Bronchial epithelial cell (primary cell): ENCODE measurements around the gene L3MBTL3. TPM values are rescaled to one million over a fixed set of nuclear protein-coding genes. Genes with fewer than 3 reads are reported as not detected.

Source experiments
- DNase-seq: peaks from one replicate; pipeline ENCODE4 v3.0.0-alpha.2; 2010; ENCODE audit warnings: low read depth
- FAIRE-seq: peaks from 2 replicates; lab custom pipeline; 2011; peaks lifted over from hg19 to GRCh38; lab: Jason Lieb, UNC
- H3K27me3 ChIP-seq: 2 replicates; pipeline ENCODE4 v1.5.1; 2011; ENCODE audit warnings: low read length; ENCODE audit not compliant: control insufficient read depth, insufficient read depth
- H3K36me3 ChIP-seq: 2 replicates; pipeline ENCODE4 v1.5.1; 2011; ENCODE audit warnings: low read length; ENCODE audit not compliant: control insufficient read depth, insufficient read depth
- H3K4me3 ChIP-seq: 2 replicates; pipeline ENCODE4 v1.5.1; 2011; ENCODE audit warnings: mild to moderate bottlenecking, low read depth, low read length, control low read depth
- CTCF ChIP-seq: IDR thresholded peaks from 2 replicates; pipeline ENCODE4 v1.5.1; 2011; ENCODE audit warnings: mild to moderate bottlenecking, moderate library complexity, low read length, control low read depth, inconsistent platforms; ENCODE audit not compliant: insufficient read depth, severe bottlenecking
- total RNA-seq: library from RNA; depleted of rRNA; stranded (reverse); fragments of >200 nt; gene quantifications from 2 replicates; pipeline ENCODE4 v1.2.1, GENCODE V29; 2014

The L3MBTL3 gene
- total RNA-seq, 1 donor from 2014 or later = 12.1 TPM

- DNase-seq (no peak), FAIRE-seq (no peak)
- Histone ChIP-seq H3K36me3 (no peaks in the 10 kb centered on the region), H3K27me3 (no peaks in the 10 kb centered on the region), H3K4me3 (no peak overlapping the region)
- no peak for TF ChIP-seq CTCF
These were observed 16.8 kb downstream of the L3MBTL3 start for GRCh38 chr6:130035211-130035610.

GRCh38 chr6:130037207-130037811, 18.9 kb downstream of the L3MBTL3 start:
- FAIRE-seq = no peak
- Histone ChIP-seq H3K36me3 (no peaks in the 10 kb centered on the region), H3K4me3 (no peak overlapping the region), H3K27me3 (no peaks in the 10 kb centered on the region)
- TF ChIP-seq CTCF = peak; percentile 26
- no peak for DNase-seq

- Histone ChIP-seq H3K36me3 (no peaks in the 10 kb centered on the region), H3K27me3 (no peaks in the 10 kb centered on the region), H3K4me3 (no peak overlapping the region)
- DNase-seq (no peak), FAIRE-seq (no peak)
- TF ChIP-seq CTCF = no peak
These were observed 23.2 kb downstream of the L3MBTL3 start for GRCh38 chr6:130041594-130041993.

- no peak for TF ChIP-seq CTCF
- Histone ChIP-seq H3K27me3 (no peaks in the 10 kb centered on the region), H3K36me3 (no peaks in the 10 kb centered on the region), H3K4me3 (no peak overlapping the region)
- DNase-seq (no peak), FAIRE-seq (no peak)
These were observed 25.0 kb downstream of the L3MBTL3 start for GRCh38 chr6:130043344-130043743.

- H3K27me3 ChIP-seq = no peaks in the 10 kb centered on the region
- no peak for FAIRE-seq
- TF ChIP-seq CTCF = no peak
These were observed 27.2 kb downstream of the L3MBTL3 start for GRCh38 chr6:130045622-130046021.

GRCh38 chr6:130046671-130047070, 28.3 kb downstream of the L3MBTL3 start:
- no peak overlapping the region for H3K4me3 ChIP-seq
- FAIRE-seq = no peak
- no peak for DNase-seq

More at GRCh38 chr6:130045622-130046021, 27.2 kb downstream of the L3MBTL3 start:
- Histone ChIP-seq H3K4me3 (no peak overlapping the region), H3K36me3 (peaks cover 2% of the 10 kb centered on the region)
- DNase-seq = no peak

More at GRCh38 chr6:130046671-130047070, 28.3 kb downstream of the L3MBTL3 start:
- Histone ChIP-seq H3K36me3 (peaks cover 2% of the 10 kb centered on the region), H3K27me3 (no peaks in the 10 kb centered on the region)
- TF ChIP-seq CTCF = no peak
